Measurements from ENCODE around the gene MAP4K4. TPM values are rescaled to one million over a fixed set of nuclear protein-coding genes. Genes with fewer than 3 reads are reported as not detected.
A peak's percentile ranks its signal among the peaks of the same experiment; 100 is the strongest.

Gene MAP4K4
- total RNA-seq, 1 donor from 2014 or later: 232 TPM

DNA sequence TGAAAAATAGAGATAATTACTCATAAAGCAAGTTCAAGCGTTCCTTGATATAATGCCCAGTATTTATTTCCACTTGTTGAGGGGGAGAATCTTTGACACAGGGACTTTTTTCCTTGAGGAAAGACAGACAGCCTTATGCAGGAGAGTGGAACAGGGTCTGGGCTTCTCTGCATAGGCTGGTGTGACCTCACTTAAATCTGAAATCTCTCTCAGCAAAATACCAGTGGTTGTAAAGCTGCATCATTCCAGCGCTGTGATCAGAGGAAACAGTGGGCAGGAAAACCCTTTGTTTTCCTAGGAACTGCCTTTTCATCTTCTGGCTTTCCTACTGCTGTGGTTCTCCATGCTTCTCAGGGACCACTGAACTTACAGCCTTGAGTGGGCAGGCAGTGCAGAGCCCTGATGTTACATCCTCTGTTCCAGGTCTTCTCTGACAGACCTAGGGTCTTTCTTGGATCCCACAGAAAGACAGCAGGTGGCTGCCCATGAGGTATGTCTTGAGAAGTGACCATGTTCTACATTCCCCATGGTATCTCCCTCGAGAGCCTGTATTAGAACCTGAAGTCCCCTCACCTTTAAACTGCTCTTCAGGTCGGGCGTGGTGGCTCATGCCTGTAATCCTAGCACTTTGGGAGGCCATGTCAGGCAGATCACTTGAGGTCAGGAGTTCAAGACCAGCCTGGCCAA lies 17.6 kb upstream of the MAP4K4 start:
- no peak overlapping the region for H3K27ac Mint-ChIP-seq

DNA sequence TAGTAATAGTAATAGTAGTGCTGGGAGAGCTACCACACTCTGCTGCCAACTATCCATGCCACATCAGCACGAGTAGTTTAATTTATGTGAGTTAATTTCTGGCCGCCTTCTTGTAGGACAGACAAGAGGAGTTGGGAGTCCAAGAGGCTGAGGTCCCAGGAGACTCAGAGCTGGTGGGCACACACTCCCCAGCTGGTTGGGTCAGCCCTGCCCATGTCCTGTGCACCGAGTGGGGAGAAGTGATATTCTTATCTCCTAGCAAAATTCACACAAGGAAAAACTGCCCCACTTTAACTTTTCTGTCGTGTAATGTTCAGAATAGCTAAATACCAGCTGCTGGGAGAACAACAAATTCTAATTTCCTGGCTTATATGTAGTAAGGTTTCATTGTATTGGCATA lies 15.2 kb upstream of the MAP4K4 start:
- ChIA-PET CTCF (no interaction called here), POLR2A (interaction anchor here (1.0 kb wide), 1 partner anchor 60 kb away, joined by 3 read pairs; no protein-coding TSS in a partner anchor)
- DNase-seq: no peak
- Mint-ChIP-seq H3K27me3 (no peaks in the 10 kb centered on the region), H3K4me3 (no peak overlapping the region), H3K27ac (no peak overlapping the region), H3K36me3 (ENCODE audit: low read depth) (peaks cover 1% of the 10 kb centered on the region), H3K4me1 (peaks cover 14% of the 10 kb centered on the region), H3K9me3 (no peaks in the 10 kb centered on the region)
- ATAC-seq (ENCODE audit: low read depth): no peak
- TF ChIP-seq, protein P1, sequence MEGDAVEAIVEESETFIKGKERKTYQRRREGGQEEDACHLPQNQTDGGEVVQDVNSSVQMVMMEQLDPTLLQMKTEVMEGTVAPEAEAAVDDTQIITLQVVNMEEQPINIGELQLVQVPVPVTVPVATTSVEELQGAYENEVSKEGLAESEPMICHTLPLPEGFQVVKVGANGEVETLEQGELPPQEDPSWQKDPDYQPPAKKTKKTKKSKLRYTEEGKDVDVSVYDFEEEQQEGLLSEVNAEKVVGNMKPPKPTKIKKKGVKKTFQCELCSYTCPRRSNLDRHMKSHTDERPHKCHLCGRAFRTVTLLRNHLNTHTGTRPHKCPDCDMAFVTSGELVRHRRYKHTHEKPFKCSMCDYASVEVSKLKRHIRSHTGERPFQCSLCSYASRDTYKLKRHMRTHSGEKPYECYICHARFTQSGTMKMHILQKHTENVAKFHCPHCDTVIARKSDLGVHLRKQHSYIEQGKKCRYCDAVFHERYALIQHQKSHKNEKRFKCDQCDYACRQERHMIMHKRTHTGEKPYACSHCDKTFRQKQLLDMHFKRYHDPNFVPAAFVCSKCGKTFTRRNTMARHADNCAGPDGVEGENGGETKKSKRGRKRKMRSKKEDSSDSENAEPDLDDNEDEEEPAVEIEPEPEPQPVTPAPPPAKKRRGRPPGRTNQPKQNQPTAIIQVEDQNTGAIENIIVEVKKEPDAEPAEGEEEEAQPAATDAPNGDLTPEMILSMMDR (IDR thresholded peaks at IDR 0.05): no peak
- intact Hi-C loops (cut with micrococcal nuclease): no loop called here

More for the DNA sequence above, 17.6 kb upstream of the MAP4K4 start:
- H3K9me3 Mint-ChIP-seq: no peaks in the 10 kb centered on the region
- no peaks in the 10 kb centered on the region for H3K27me3 Mint-ChIP-seq
- TF ChIP-seq, protein P1 (IDR thresholded peaks at IDR 0.05): no peak
- H3K4me1 Mint-ChIP-seq: peaks cover 32% of the 10 kb centered on the region
- ATAC-seq (ENCODE audit: low read depth) (no peak), DNase-seq (no peak)
- CTCF ChIA-PET: no interaction called here
- peaks cover 1% of the 10 kb centered on the region for H3K36me3 Mint-ChIP-seq (ENCODE audit: low read depth)
- no peak overlapping the region for H3K4me3 Mint-ChIP-seq
- POLR2A ChIA-PET: interaction anchor here (0.6 kb wide), 1 partner anchor 32 kb away, joined by 5 read pairs; no protein-coding TSS in a partner anchor
- intact Hi-C loops (cut with micrococcal nuclease): no loop called here

DNA sequence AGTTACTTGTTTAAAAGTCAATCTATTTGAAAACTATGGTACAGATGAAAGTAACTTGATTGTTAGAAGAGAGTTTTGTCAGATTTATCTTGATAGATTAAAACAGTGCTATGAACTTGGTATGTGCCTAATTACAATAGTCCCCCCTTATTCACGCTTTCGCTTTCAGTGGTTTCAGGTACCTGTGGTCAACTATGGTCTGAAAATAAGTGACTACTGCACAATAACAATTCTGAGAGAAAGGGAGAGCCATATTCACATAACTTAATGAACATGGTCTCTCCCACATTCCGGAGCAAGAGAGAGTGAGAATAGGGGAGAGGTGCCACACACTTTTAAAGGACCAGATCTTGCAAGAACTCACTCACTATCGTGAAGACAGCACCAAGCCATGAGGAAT lies 13.2 kb upstream of the MAP4K4 start:
- Mint-ChIP-seq H3K4me1 (peaks cover 4% of the 10 kb centered on the region), H3K27me3 (no peaks in the 10 kb centered on the region), H3K4me3 (no peak overlapping the region), H3K9me3 (no peaks in the 10 kb centered on the region), H3K27ac (no peak overlapping the region), H3K36me3 (ENCODE audit: low read depth) (no peaks in the 10 kb centered on the region)
- DNase-seq: no peak
- TF ChIP-seq, protein P1 (IDR thresholded peaks at IDR 0.05): no peak
- no peak for ATAC-seq (ENCODE audit: low read depth)
- ChIA-PET CTCF (no interaction called here), POLR2A (no interaction called here)
- intact Hi-C loops (cut with micrococcal nuclease): no loop called here

DNA sequence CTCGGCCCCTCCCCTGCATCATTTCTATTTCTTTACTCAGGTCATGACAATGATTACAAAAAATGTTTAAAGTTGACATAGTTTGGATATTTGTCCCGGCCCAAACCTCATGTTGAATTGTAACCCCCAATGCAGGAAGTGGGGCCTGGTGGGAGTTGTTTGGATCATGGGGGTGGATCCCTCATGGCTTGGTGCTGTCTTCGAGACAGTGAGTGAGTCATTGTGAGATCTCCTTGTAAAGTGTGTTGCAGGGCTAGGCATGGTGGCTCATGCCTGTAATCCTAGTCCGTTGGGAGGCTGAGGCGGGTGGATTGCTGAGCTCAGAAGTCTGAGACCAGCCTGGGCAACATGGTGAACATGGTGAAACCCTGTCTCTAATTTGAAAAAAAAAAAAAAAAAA lies 9.2 kb upstream of the MAP4K4 start:
- Mint-ChIP-seq H3K27ac (no peak overlapping the region), H3K4me1 (peaks cover 10% of the 10 kb centered on the region), H3K36me3 (ENCODE audit: low read depth) (no peaks in the 10 kb centered on the region), H3K4me3 (no peak overlapping the region), H3K9me3 (no peaks in the 10 kb centered on the region), H3K27me3 (no peaks in the 10 kb centered on the region)
- no peak for DNase-seq
- CTCF ChIA-PET: no interaction called here
- TF ChIP-seq, protein P1 (IDR thresholded peaks at IDR 0.05): no peak
- ATAC-seq (ENCODE audit: low read depth): no peak
- intact Hi-C loops (cut with micrococcal nuclease): no loop called here
- POLR2A ChIA-PET: no interaction called here

DNA sequence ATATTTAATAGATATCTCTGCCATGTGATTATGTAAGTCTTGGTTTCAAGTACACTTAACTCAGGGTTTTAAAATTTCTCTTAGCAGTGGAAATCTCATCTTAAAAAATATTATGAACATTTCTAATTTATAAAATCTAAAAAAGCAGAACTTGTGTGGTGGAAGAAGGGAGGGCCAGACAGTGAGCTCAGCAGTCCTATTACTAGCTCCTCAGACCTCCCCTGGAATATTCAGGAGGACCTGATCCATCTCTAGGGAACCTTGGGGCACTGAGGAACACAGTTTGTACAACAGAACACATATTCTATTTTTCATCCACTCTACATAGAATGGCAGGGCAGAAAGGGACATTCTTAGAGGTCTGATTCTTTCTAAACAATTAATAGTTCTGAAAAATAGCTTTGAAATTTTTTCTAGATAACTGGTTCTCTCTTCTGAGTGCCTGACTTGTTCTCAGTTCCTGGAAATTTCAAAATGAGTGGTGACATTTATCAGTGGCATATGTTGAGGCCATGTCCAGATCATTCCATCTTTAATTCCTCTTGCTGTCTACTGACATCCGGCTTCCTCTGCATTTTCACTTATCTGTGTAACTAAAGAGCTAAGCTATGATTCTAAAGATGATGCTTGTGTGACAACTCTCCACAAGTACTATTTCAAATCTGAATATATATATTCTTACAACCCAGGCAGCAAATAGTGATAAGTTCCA lies 8.2 kb upstream of the MAP4K4 start:
- ATAC-seq (ENCODE audit: low read depth): no peak
- no peaks in the 10 kb centered on the region for H3K36me3 Mint-ChIP-seq (ENCODE audit: low read depth)
- no peak for DNase-seq
- intact Hi-C loops (cut with micrococcal nuclease): no loop called here
- ChIA-PET POLR2A (interaction anchor here (0.5 to 1.2 kb wide), 5 partner anchors 10 to 78 kb away, joined by 3 to 7 read pairs (median 4); no protein-coding TSS in a partner anchor), CTCF (no interaction called here)
- H3K27me3 Mint-ChIP-seq: no peaks in the 10 kb centered on the region
- peak overlapping the region; percentile 62 for H3K27ac Mint-ChIP-seq
- H3K4me1 Mint-ChIP-seq: peaks cover 10% of the 10 kb centered on the region
- no peak overlapping the region for H3K4me3 Mint-ChIP-seq
- H3K9me3 Mint-ChIP-seq: no peaks in the 10 kb centered on the region
- TF ChIP-seq, protein P1 (IDR thresholded peaks at IDR 0.05): no peak
